Natural killer cell (primary cell): ENCODE results near the gene FAM13A. TPM values are rescaled to one million over a fixed set of nuclear protein-coding genes. Genes with fewer than 3 reads are reported as not detected.

Experiments used
- ATAC-seq, 3 donors: fragments of 150-1000 bp in 2 of 3; fragments of 200-7000 bp in 1 of 3; cut with Tn5 transposase; 1 replicate in 1 of 3; 2 replicates in 2 of 3; pipeline ENCODE4 v1.10.0; 2021; ENCODE audit warnings: mild to moderate bottlenecking in 2 of 3, moderate library complexity in 2 of 3
- DNase-seq, 2 donors: peaks; one replicate each; pipeline versions ENCODE4 v3.0.0 to v3.0.0-alpha.2; 2013 to 2021; ENCODE audit warnings: mixed read lengths in 1 of 2
- H3K27ac ChIP-seq: one replicate; pipeline ENCODE4 v1.5.1; 2013; ENCODE audit warnings: mild to moderate bottlenecking, low read length
- H3K27me3 ChIP-seq: one replicate; pipeline ENCODE4 v1.6.1; 2013; ENCODE audit warnings: low read length; ENCODE audit not compliant: control insufficient read depth, insufficient read depth
- H3K36me3 ChIP-seq: one replicate; pipeline ENCODE4 v1.6.1; 2013; ENCODE audit warnings: low read length; ENCODE audit not compliant: control insufficient read depth, insufficient read depth
- H3K4me1 ChIP-seq: one replicate; pipeline ENCODE4 v1.6.1; 2013; ENCODE audit warnings: low read length; ENCODE audit not compliant: control insufficient read depth, insufficient read depth
- H3K4me3 ChIP-seq: one replicate; pipeline ENCODE4 v1.5.1; 2013; ENCODE audit warnings: low read length
- H3K9me3 ChIP-seq: one replicate; pipeline ENCODE4 v1.6.1; 2013; ENCODE audit warnings: low read length; ENCODE audit not compliant: control insufficient read depth, insufficient read depth
- H3K27ac Mint-ChIP-seq, 2 donors: one replicate each; pipeline ENCODE4 v1.8.0; 2022; ENCODE audit warnings: mild to moderate bottlenecking in 2 of 2, mixed read lengths in 2 of 2, moderate library complexity in 1 of 2
- H3K27me3 Mint-ChIP-seq, 2 donors: one replicate each; pipeline ENCODE4 v1.8.0; 2022; ENCODE audit warnings: low read depth in 2 of 2, mixed read lengths in 2 of 2
- H3K36me3 Mint-ChIP-seq: one replicate; pipeline ENCODE4 v1.8.0; 2022; ENCODE audit warnings: mixed read lengths
- H3K4me1 Mint-ChIP-seq, 2 donors: one replicate each; pipeline ENCODE4 v1.8.0; 2022; ENCODE audit warnings: mixed read lengths in 2 of 2
- H3K4me3 Mint-ChIP-seq: one replicate; pipeline ENCODE4 v1.8.0; 2022; ENCODE audit warnings: mild to moderate bottlenecking, moderate library complexity, mixed read lengths
- H3K9me3 Mint-ChIP-seq, 2 donors: one replicate each; pipeline ENCODE4 v1.8.0; 2022; ENCODE audit warnings: mixed read lengths in 2 of 2
- CTCF ChIP-seq: fragments of 200-600 bp; IDR thresholded peaks from one replicate; pipeline ENCODE4 v1.8.0; 2022; ENCODE audit warnings: antibody characterized with exemption
- whole genome bisulfite sequencing: methylation state at CpG from one replicate; pipeline ENCODE4 v1.1.7; 2013; ENCODE audit warnings: missing lambda C conversion rate; ENCODE audit not compliant: insufficient coverage; 5-methylcytosine and 5-hydroxymethylcytosine counted together
- intact Hi-C: fragments of 100-400 bp; cut with micrococcal nuclease; formaldehyde crosslinking; loops from one replicate; pipeline ENCODE4 v1.14.2; 2022
- total RNA-seq, 4 donors: library from RNA; stranded (reverse); fragments of 120-200 nt in 1 of 4; gene quantifications; one replicate each; pipeline versions ENCODE4 v1.2.3 to v1.2.4, GENCODE V29; 2013 to 2022

Gene FAM13A
- total RNA-seq, 3 donors from 2014 or later (not counting 1 experiment from before 2014, with no cell fraction given), result 8.8 to 10.0 (median 8.9) TPM

- no peaks in the 10 kb centered on the region for H3K36me3 ChIP-seq
- no peak overlapping the region for H3K4me3 ChIP-seq
- Mint-ChIP-seq H3K27ac (no peak overlapping the region), H3K4me3 (no peak overlapping the region), H3K9me3 (no peaks in the 10 kb centered on the region), H3K36me3 (no peaks in the 10 kb centered on the region), H3K4me1 (no peaks in the 10 kb centered on the region), H3K27me3 (peaks cover 0 to 3% of the 10 kb centered on the region in 2 donors)
- DNase-seq (no peak), ATAC-seq (no peak)
- TF ChIP-seq CTCF, result no peak
- WGBS, result 88% methylated on average over 5 of the region's 5 CpGs
- H3K9me3 ChIP-seq, result peaks cover 4% of the 10 kb centered on the region
- H3K27ac ChIP-seq, result no peak overlapping the region
- H3K27me3 ChIP-seq, result no peaks in the 10 kb centered on the region
- intact Hi-C loops, result no loop called here
- no peaks in the 10 kb centered on the region for H3K4me1 ChIP-seq
Observed at GRCh38 chr4:89009761-89010369, 47.1 kb downstream of the FAM13A start.

GRCh38 chr4:89009115-89009514, 47.9 kb downstream of the FAM13A start:
- Histone ChIP-seq H3K27me3 (no peaks in the 10 kb centered on the region), H3K4me3 (no peak overlapping the region), H3K4me1 (no peaks in the 10 kb centered on the region), H3K36me3 (no peaks in the 10 kb centered on the region), H3K27ac (no peak overlapping the region), H3K9me3 (no peaks in the 10 kb centered on the region)
- Mint-ChIP-seq H3K36me3 (no peaks in the 10 kb centered on the region), H3K27ac (no peak overlapping the region), H3K4me1 (no peaks in the 10 kb centered on the region), H3K27me3 (peaks cover 0 to 3% of the 10 kb centered on the region in 2 donors), H3K9me3 (no peaks in the 10 kb centered on the region), H3K4me3 (no peak overlapping the region)
- TF ChIP-seq CTCF, result no peak
- ATAC-seq (no peak), DNase-seq (no peak)
- intact Hi-C loops, result no loop called here
- no CpG with 5 or more reads among the region's 3 CpGs for WGBS

GRCh38 chr4:89008166-89008565, 48.8 kb downstream of the FAM13A start:
- Mint-ChIP-seq H3K27me3 (peaks cover 0 to 3% of the 10 kb centered on the region in 2 donors), H3K27ac (no peak overlapping the region), H3K4me3 (no peak overlapping the region), H3K9me3 (no peaks in the 10 kb centered on the region), H3K36me3 (no peaks in the 10 kb centered on the region), H3K4me1 (no peaks in the 10 kb centered on the region)
- no peaks in the 10 kb centered on the region for H3K9me3 ChIP-seq
- 100% methylated on average over 2 of the region's 2 CpGs for WGBS
- DNase-seq, result no peak
- H3K27me3 ChIP-seq, result no peaks in the 10 kb centered on the region
- H3K4me3 ChIP-seq, result no peak overlapping the region
- no peak overlapping the region for H3K27ac ChIP-seq
- no peaks in the 10 kb centered on the region for H3K36me3 ChIP-seq
- intact Hi-C loops, result no loop called here
- no peak for ATAC-seq
- H3K4me1 ChIP-seq, result no peaks in the 10 kb centered on the region
- TF ChIP-seq CTCF, result no peak

- no peak for ATAC-seq
- Mint-ChIP-seq H3K27me3 (peaks cover 0 to 3% of the 10 kb centered on the region in 2 donors), H3K4me1 (no peaks in the 10 kb centered on the region), H3K4me3 (no peak overlapping the region), H3K9me3 (no peaks in the 10 kb centered on the region), H3K36me3 (no peaks in the 10 kb centered on the region), H3K27ac (no peak overlapping the region)
- no peaks in the 10 kb centered on the region for H3K36me3 ChIP-seq
- H3K27me3 ChIP-seq, result no peaks in the 10 kb centered on the region
- WGBS, result 86% methylated on average over 6 of the region's 6 CpGs
- DNase-seq, result no peak
- no peaks in the 10 kb centered on the region for H3K9me3 ChIP-seq
- TF ChIP-seq CTCF, result no peak
- H3K27ac ChIP-seq, result no peak overlapping the region
- intact Hi-C loops, result no loop called here
- H3K4me1 ChIP-seq, result no peaks in the 10 kb centered on the region
- no peak overlapping the region for H3K4me3 ChIP-seq
Observed at GRCh38 chr4:89007338-89007939, 49.5 kb downstream of the FAM13A start.
